NCI-H2171 (cell line): Measurements from ENCODE around the gene GPR78.

Experiments used
- DNase-seq: peaks from one replicate; lab custom pipeline; 2025; lab: John Stamatoyannopoulos, UW

Gene GPR78

DNA sequence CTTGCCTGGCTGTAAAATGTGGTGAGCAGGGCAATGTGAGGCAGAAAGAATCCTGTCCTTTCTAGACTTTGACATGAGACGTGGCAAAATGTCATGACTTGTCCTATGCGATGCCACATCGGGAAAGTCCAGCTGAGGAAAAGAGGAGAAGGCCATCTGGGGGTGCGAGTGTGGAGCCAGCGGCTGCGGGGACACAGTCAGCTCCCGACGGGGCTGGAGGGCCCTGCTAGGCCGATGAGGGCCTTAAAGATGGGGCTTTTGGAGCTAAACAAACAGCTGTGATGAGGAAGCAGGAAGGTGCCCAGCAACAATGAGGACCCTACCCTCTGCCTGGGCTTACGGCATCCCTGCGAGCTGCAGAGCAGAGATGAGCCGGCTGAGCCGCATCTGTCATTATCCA is 20.1 kb downstream of the GPR78 start:
- DNase-seq, result no peak

GRCh38 chr4:8600686-8601085 is 20.5 kb downstream of the GPR78 start:
- no peak for DNase-seq

GRCh38 chr4:8601086-8601485 is 20.9 kb downstream of the GPR78 start:
- no peak for DNase-seq

GRCh38 chr4:8601556-8601955 is 21.4 kb downstream of the GPR78 start:
- no peak for DNase-seq

- DNase-seq, result no peak
Observed at GRCh38 chr4:8602686-8603430, 22.7 kb downstream of the GPR78 start.

- DNase-seq, result no peak
Observed at GRCh38 chr4:8603931-8604330, 23.7 kb downstream of the GPR78 start.

- no peak for DNase-seq
Observed at GRCh38 chr4:8605289-8605688, 25.1 kb downstream of the GPR78 start.

GRCh38 chr4:8606476-8606875 is 26.3 kb downstream of the GPR78 start:
- DNase-seq, result no peak

DNA sequence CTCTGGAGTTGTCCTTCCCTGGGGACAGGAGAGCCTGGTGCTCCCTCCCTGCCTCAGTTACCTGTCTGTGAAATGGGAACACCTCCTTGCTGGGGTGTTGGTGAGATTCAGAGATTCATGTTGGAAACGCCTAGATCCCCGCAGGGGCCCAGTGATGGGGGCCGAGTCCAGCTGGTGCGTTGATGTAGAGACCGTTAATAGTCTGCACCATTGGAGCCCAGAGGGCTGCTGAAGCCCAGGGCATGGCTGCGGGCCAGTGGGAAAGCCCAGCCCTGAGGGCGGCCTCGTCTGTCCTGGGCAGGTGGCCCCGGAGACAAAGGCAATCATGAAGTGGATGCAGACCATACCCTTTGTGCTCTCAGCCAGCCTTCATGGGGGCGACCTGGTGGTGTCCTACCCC is 26.8 kb downstream of the GPR78 start:
- no peak for DNase-seq

DNA sequence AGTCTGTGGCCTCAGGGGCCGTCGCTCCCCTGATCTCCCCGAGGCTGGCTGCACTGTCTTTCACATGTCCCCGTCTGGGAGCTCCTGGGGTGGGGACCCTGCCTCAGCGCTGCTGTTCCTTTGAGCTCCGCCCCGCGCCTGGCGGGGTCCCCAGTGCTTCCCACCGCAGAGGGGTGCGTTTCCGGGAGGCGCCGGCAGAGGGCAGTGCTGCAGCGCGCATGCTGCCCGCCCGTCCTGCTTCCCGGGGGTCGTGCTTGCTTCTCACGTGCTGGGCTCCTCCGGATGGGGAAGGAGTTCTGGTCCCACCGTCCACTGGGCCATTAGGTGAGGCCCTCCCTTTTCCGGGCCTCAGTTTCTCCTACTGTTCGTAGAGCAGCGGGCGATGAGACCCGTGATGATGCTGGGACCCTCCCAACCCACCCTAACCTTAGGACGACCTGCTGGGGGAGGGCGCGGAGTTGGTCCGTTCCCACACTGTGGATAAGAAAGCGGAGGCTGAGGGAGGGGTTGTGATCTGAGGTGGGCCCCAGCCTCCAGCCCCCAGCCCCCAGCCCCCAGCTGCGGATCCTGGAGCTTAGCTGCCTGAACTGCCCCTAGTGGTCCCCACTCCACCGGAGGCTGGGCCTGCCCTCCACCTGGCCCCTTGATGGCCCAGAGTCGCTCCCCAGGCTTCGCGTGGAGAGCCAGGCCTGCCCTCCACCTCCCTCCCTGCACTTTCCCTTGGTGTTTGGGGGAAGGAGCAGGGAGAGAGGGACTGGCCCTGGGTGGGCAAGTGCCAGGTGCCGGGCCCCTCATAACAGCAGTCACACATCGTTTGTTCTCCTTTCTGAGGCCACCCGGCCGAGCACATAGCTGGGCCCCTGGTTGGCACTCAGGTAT is 27.6 kb downstream of the GPR78 start:
- DNase-seq, result no peak

DNA sequence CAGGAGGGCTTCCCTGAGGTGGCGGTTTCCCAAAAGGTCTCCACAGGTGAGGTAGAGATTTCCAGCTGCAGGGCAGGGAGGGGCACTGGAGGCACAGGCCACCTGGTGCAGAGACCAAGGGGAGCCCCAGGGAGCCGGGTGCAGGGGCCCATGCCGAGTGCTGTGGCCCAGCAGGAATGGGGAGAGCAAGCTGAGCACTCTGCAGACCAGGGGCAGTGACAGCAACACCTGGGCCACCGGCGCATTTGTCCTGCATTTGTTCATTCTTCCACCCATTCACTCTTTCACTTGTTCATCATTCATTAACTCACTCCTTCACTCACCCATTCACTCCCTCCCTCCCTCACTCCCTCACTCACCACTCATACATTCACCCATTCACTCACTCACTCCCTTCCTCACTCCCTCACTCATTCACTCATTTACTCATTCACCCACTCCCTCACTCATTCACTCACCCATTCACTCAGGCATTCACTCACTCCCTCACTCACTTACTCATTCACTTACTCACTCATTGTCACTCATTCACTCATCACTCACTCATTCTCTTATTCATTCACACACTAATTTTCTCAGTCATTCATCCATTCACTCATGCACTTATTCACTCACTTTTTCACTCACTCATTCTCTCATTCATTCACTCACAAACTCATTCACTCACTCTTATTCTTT is 28.7 kb downstream of the GPR78 start:
- no peak for DNase-seq

- DNase-seq, result no peak
Observed at GRCh38 chr4:8609406-8609805, 29.2 kb downstream of the GPR78 start.

DNA sequence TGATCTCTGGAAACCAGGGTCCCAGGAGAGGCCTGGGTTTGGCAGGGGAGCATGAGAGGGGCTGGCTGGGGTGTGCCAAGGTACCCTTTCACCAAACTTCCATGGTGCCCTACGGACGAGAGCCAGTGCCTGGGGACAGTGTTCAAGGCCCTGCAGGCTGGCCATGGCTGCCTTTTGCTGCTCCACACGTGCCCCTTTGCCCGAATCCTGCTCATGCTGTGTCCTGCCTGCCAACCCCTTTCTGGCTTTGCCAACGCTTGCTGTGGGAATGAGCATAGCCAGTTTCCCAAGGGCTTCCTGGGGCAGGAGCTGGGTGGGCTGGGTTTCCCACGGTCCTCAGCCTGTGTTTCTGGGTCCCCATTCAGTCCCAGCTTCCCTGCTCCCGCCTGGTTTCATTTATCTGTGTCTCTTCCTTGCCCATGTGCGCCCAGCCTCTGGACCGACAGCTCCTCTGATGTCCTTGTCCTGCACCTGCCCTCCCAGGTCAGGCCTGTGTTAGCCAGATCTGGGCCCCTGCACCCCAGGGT is 29.7 kb downstream of the GPR78 start:
- no peak for DNase-seq

DNA sequence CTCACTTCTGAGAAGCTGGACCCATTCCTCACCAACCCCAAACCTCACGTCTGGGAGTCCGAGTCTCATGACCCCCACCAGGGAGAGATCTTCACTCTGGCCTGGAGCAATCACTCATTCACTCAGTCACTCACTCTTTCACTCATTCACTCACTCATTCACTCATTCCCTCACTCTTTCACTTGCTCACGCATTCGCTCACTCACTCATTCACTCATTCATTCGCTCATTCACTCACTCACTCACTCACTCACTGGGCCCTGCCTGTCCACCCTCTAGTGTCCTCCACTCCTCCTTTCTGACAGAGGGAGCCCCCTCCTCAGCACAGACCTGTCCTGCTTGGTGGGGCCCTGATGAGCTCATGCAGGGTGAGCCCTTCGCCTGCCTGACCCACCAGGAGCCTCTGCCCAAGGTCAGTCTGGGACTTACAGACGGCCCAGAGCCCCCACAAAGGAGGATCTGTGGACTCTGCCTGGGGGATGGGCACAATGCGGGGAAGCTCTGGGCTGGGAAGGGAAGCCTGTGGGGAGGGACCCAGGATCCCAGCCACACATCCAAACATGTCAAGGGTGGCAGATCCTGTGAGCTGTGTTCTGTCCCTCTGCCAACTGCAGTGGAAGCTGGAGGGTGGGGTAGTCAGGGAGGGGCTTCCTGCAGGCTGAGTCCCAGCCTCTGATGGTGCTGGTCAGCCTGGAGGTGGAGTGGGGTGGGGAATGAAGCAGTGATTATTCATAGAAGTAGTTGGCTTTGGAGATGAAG is 30.8 kb downstream of the GPR78 start:
- no peak for DNase-seq

DNA sequence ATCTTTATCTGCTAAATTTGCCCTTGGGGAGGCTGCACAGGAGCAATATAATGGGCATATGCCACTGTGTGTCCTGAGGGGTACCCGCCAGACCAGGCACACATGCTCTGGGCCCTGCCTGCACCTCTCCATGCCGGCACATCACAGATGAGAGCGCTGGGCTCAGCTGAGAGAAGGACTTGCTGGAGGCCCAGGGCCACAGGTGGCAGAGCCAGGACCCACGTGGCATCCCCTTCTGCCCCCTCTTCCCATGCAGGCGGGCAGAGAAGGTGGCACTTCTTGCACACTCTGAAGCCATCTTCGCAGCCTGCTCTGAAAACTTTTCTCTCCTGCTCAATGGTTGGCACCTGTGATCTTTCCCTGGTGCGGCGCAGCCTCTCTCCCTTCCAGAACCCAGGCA is 32.5 kb downstream of the GPR78 start:
- DNase-seq, result no peak

- DNase-seq, result no peak
Observed at GRCh38 chr4:8613421-8614364, 33.5 kb downstream of the GPR78 start.

DNA sequence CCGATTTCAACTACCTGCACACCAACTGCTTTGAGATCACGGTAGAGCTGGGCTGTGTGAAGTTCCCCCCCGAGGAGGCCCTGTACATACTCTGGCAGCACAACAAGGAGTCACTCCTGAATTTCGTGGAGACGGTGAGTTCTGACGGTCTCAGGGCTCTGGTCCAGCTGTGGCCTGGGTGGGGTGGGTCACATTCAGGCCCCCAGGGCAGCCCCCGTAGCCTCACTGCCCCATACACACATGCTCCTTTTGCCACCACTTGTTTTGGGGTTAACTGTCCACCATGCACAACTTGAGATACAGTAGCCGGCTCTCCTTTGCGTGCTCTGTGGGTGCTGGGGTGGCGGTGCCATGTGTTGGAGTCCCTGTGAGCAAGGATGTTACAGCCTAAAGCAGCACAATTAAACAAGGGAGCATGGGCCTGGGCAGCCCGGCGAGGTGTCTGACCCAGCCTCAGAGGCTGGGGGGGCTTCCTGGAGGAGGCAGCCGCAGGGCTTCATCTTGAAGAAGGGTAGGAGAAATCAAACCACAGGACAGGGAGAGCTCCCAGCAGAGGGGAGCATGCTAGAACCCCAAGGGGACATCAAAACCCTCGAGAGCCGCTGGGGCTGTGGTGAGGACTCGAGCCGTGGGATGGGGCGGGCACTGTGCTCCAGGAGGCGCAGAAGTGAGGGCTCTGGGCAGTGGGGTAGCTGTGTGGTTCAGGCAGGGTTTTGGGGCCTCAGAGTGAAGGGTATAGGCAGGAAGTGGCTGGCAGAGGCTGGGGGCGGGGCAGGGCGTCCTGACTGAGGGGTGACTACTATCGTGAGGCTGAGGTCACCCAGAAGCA is 34.4 kb downstream of the GPR78 start:
- no peak for DNase-seq

DNA sequence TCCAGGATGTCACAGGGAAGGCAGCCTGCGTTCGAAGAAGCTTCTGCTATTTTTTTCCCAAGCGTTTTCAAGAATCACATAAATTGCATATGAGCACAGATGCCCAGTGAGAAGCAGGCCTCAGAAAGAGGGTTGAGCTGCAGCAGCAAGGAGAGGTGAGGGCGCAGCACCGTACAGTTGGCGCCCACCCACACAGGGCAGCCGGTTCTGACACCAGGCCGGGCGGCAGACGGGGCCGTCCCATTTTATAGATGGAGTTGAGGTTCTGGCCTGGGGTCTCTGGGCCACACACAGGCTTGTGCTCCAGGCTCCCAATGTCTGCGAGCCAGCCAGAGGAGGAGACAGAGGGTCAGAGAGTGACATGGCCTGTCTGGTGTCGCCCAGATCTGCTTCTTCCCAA is 35.2 kb downstream of the GPR78 start:
- no peak for DNase-seq

DNA sequence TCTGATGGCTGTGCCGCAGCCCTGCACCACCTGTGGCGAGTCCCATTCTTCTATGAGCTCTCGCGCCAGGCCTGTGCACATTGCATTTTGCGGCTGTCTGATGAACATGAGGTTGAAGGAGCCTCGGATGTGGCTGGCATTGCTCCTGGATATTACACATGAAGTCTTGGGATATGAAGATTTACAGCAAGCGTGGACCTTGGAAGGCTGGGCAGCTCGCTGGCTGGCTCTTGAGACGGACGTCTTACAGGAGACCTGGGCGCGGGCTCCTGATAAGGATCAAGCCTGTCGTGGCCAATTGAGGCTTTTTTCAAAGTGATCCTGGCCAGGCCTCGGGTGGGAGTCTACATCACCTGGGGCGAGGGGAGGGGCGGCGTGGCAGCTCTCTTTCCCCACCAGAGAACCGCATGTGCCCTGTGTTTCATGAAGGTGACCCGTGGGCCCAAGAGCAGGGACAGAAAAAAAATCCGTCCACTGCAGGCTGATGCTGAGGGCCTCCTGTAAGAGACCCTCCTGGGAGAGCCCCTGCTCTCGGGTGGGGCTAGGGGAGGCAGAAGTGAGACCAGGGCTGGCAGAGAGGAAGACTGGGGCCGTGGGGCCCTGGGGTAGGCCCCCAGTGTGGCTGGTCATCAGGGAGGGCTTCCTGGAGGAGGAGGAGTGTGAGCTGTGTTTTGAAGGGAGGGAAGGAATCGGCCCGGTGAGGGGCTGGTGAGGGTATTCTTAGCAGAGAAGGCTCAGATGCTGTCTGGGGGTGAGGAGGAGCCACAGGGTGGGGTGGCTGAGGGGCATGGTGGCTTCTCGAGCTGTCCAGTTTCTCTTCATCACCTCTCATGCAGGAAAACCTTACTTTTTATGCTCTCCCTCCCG is 36.0 kb downstream of the GPR78 start:
- no peak for DNase-seq
